NAMALWA (cell line): Measurements from ENCODE around the gene NUDT21.
"Not testable (repeated sequence)": the region's sequence is repeated elsewhere in the genome, so short reads cannot be mapped to it uniquely, and the experiment has no call there.

Source experiments
- DNase-seq: peaks from one replicate; pipeline ENCODE4 v3.0.0-alpha.2; 2015; ENCODE audit warnings: low spot score

NUDT21 gene

GRCh38 chr16:56419740-56420548, 31.2 kb downstream of the NUDT21 start:
- no peak for DNase-seq

GRCh38 chr16:56417138-56417537, 34.0 kb downstream of the NUDT21 start:
- no peak for DNase-seq

- peak; percentile 33 for DNase-seq
These were observed 35.3 kb downstream of the NUDT21 start for GRCh38 chr16:56415875-56416274.

- DNase-seq, result no peak
These were observed 36.8 kb downstream of the NUDT21 start for GRCh38 chr16:56414366-56414765.

GRCh38 chr16:56413381-56413780, 37.8 kb downstream of the NUDT21 start:
- DNase-seq, result no peak

- no peak for DNase-seq
These were observed 39.5 kb downstream of the NUDT21 start for GRCh38 chr16:56411624-56412023.

- DNase-seq, result no peak
These were observed 40.0 kb downstream of the NUDT21 start for GRCh38 chr16:56411123-56411522.

GRCh38 chr16:56409195-56409594, 41.9 kb downstream of the NUDT21 start:
- no peak for DNase-seq

GRCh38 chr16:56408379-56409098, 42.6 kb downstream of the NUDT21 start:
- DNase-seq, result no peak

GRCh38 chr16:56405977-56406672, 45.0 kb downstream of the NUDT21 start:
- DNase-seq, result no peak

- DNase-seq, result peak; percentile 34
These were observed 49.6 kb downstream of the NUDT21 start for GRCh38 chr16:56401482-56401881.

GRCh38 chr16:56400458-56400857, 50.7 kb downstream of the NUDT21 start:
- no peak for DNase-seq

GRCh38 chr16:56399486-56399885, 51.6 kb downstream of the NUDT21 start:
- no peak for DNase-seq

GRCh38 chr16:56399047-56399446, 52.1 kb downstream of the NUDT21 start:
- no peak for DNase-seq

GRCh38 chr16:56396724-56397123, 54.4 kb downstream of the NUDT21 start:
- not testable (repeated sequence) for DNase-seq

GRCh38 chr16:56389554-56389953, 61.6 kb downstream of the NUDT21 start:
- no peak for DNase-seq

- DNase-seq, result no peak
These were observed 62.9 kb downstream of the NUDT21 start for GRCh38 chr16:56388209-56388608.

- no peak for DNase-seq
These were observed 63.7 kb downstream of the NUDT21 start for GRCh38 chr16:56387396-56387795.

- no peak for DNase-seq
These were observed 66.9 kb downstream of the NUDT21 start for GRCh38 chr16:56384074-56384721.

GRCh38 chr16:56382901-56383355, 68.2 kb downstream of the NUDT21 start:
- DNase-seq, result no peak

- no peak for DNase-seq
These were observed 68.7 kb downstream of the NUDT21 start for GRCh38 chr16:56382459-56382858.
